ENCODE measurements around the gene GKAP1.
"Not testable (repeated sequence)": the region's sequence is repeated elsewhere in the genome, so short reads cannot be mapped to it uniquely, and the experiment has no call there.

DNA sequence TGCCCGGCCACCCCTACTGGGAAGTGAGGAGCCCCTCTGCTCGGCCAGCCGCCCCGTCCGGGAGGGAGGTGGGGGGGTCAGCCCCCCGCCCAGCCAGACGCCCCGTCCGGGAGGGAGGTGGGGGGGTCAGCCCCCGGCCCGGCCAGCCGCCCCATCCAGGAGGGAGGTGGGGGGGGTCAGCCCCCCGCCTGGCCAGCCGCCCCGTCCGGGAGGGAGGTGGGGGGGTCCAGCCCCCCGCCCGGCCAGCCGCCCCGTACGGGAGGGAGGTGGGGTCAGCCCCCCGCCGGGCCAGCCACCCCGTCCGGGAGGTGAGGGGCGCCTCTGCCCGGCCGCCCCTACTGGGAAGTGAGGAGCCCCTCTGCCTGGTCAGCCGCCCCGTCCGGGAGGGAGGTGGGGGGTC, 13.1 kb downstream of the GKAP1 start:
- not testable (repeated sequence) for TF ChIP-seq POLR2A, EP300, POLR2AphosphoS5 (IDR thresholded peaks at IDR 0.05)
- TF ChIP-seq, protein P1, sequence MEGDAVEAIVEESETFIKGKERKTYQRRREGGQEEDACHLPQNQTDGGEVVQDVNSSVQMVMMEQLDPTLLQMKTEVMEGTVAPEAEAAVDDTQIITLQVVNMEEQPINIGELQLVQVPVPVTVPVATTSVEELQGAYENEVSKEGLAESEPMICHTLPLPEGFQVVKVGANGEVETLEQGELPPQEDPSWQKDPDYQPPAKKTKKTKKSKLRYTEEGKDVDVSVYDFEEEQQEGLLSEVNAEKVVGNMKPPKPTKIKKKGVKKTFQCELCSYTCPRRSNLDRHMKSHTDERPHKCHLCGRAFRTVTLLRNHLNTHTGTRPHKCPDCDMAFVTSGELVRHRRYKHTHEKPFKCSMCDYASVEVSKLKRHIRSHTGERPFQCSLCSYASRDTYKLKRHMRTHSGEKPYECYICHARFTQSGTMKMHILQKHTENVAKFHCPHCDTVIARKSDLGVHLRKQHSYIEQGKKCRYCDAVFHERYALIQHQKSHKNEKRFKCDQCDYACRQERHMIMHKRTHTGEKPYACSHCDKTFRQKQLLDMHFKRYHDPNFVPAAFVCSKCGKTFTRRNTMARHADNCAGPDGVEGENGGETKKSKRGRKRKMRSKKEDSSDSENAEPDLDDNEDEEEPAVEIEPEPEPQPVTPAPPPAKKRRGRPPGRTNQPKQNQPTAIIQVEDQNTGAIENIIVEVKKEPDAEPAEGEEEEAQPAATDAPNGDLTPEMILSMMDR (IDR thresholded peaks at IDR 0.05) = not testable (repeated sequence)

Data from sigmoid colon (tissue), 4 donors.